ENCODE results near the gene GLCE.
"Not testable (repeated sequence)": the region's sequence is repeated elsewhere in the genome, so short reads cannot be mapped to it uniquely, and the experiment has no call there.

The GLCE gene

GRCh38 chr15:69135499-69135898 lies 24.9 kb upstream of the GLCE start:
- DNase-seq (ENCODE audit: low read depth, low spot score) = no peak

GRCh38 chr15:69138963-69139362 lies 21.5 kb upstream of the GLCE start:
- no peak for DNase-seq (ENCODE audit: low read depth, low spot score)

GRCh38 chr15:69140306-69140705 lies 20.1 kb upstream of the GLCE start:
- DNase-seq (ENCODE audit: low read depth, low spot score) = no peak

- no peak for DNase-seq (ENCODE audit: low read depth, low spot score)
Measured at GRCh38 chr15:69141286-69141701, 19.1 kb upstream of the GLCE start.

- DNase-seq (ENCODE audit: low read depth, low spot score) = no peak
Measured at GRCh38 chr15:69141833-69142232, 18.6 kb upstream of the GLCE start.

GRCh38 chr15:69143756-69144436 lies 16.5 kb upstream of the GLCE start:
- no peak for DNase-seq (ENCODE audit: low read depth, low spot score)

GRCh38 chr15:69144530-69144929 lies 15.9 kb upstream of the GLCE start:
- DNase-seq (ENCODE audit: low read depth, low spot score) = no peak

GRCh38 chr15:69145149-69145693 lies 15.2 kb upstream of the GLCE start:
- DNase-seq (ENCODE audit: low read depth, low spot score) = no peak

GRCh38 chr15:69145694-69146492 lies 14.5 kb upstream of the GLCE start:
- DNase-seq (ENCODE audit: low read depth, low spot score) = no peak

- DNase-seq (ENCODE audit: low read depth, low spot score) = no peak
Measured at GRCh38 chr15:69146724-69147435, 13.6 kb upstream of the GLCE start.

- no peak for DNase-seq (ENCODE audit: low read depth, low spot score)
Measured at GRCh38 chr15:69148465-69148864, 12.0 kb upstream of the GLCE start.

GRCh38 chr15:69149163-69149562 lies 11.3 kb upstream of the GLCE start:
- DNase-seq (ENCODE audit: low read depth, low spot score) = no peak

- no peak for DNase-seq (ENCODE audit: low read depth, low spot score)
Measured at GRCh38 chr15:69149803-69150202, 10.6 kb upstream of the GLCE start.

GRCh38 chr15:69150336-69150735 lies 10.1 kb upstream of the GLCE start:
- no peak for DNase-seq (ENCODE audit: low read depth, low spot score)

- DNase-seq (ENCODE audit: low read depth, low spot score) = no peak
Measured at GRCh38 chr15:69150841-69151240, 9.6 kb upstream of the GLCE start.

GRCh38 chr15:69153046-69153445 lies 7.4 kb upstream of the GLCE start:
- no peak for DNase-seq (ENCODE audit: low read depth, low spot score)

GRCh38 chr15:69153587-69153986 lies 6.8 kb upstream of the GLCE start:
- DNase-seq (ENCODE audit: low read depth, low spot score) = not testable (repeated sequence)

- no peak for DNase-seq (ENCODE audit: low read depth, low spot score)
Measured at GRCh38 chr15:69154078-69154477, 6.4 kb upstream of the GLCE start.

- DNase-seq (ENCODE audit: low read depth, low spot score) = no peak
Measured at GRCh38 chr15:69154684-69155083, 5.8 kb upstream of the GLCE start.

- DNase-seq (ENCODE audit: low read depth, low spot score) = no peak
Measured at GRCh38 chr15:69156736-69157381, 3.6 kb upstream of the GLCE start.

GRCh38 chr15:69158201-69158842 lies 2.1 kb upstream of the GLCE start:
- no peak for DNase-seq (ENCODE audit: low read depth, low spot score)
